H1 (cell line): ENCODE data around the gene ARMC5. TPM values are rescaled to one million over a fixed set of nuclear protein-coding genes. Genes with fewer than 3 reads are reported as not detected.
"Not testable (repeated sequence)": the region's sequence is repeated elsewhere in the genome, so short reads cannot be mapped to it uniquely, and the experiment has no call there.

Experiments
- CTCF ChIA-PET: fragments of 300-600 bp; sonication (Branson Sonifier 250); formaldehyde crosslinking; loops from one replicate; lab custom pipeline; 2021; ENCODE audit not compliant: partially characterized antibody; lab: Charles Lee
- POLR2A ChIA-PET: fragments of 300-600 bp; sonication (Branson Sonifier 250); formaldehyde crosslinking; loops from one replicate; lab custom pipeline; 2021; ENCODE audit warnings: inconsistent platforms; ENCODE audit not compliant: partially characterized antibody; lab: Charles Lee
- DNase-seq, 2 experiments: peaks; one replicate each; pipeline versions ENCODE4 v3.0.0 to v3.0.0-alpha.2; 2010 to 2022; ENCODE audit warnings: low spot score in 2 of 2, low read depth in 1 of 2, mixed read lengths in 1 of 2
- FAIRE-seq: peaks from 2 replicates; lab custom pipeline; 2011; peaks lifted over from hg19 to GRCh38; lab: Jason Lieb, UNC
- H2AFZ ChIP-seq: 2 replicates; pipeline ENCODE4 v1.8.1; 2012; ENCODE audit warnings: low read length, inconsistent platforms
- H2AK5ac ChIP-seq: 2 replicates; pipeline ENCODE4 v1.6.1; 2013; ENCODE audit warnings: low read depth, low read length
- H2BK120ac ChIP-seq: replicated peaks from 2 replicates; pipeline ENCODE3; 2013; ENCODE audit warnings: low read depth, low read length, inconsistent platforms
- H2BK12ac ChIP-seq: 2 replicates; pipeline ENCODE4 v1.6.1; 2013; ENCODE audit warnings: low read depth, low read length
- H2BK15ac ChIP-seq: 2 replicates; pipeline ENCODE4 v1.6.1; 2013; ENCODE audit warnings: low read length
- H2BK20ac ChIP-seq: 2 replicates; pipeline ENCODE4 v1.6.1; 2013; ENCODE audit warnings: low read length
- H2BK5ac ChIP-seq: 2 replicates; pipeline ENCODE4 v1.6.1; 2013; ENCODE audit warnings: low read depth, low read length
- H3K14ac ChIP-seq: 2 replicates; pipeline ENCODE4 v1.6.1; 2013; ENCODE audit warnings: inconsistent platforms; ENCODE audit not compliant: insufficient read length
- H3K18ac ChIP-seq: 2 replicates; pipeline ENCODE4 v1.6.1; 2013; ENCODE audit warnings: low read length; ENCODE audit errors: extremely low read depth
- H3K23ac ChIP-seq: 2 replicates; pipeline ENCODE4 v1.6.1; 2013; ENCODE audit warnings: inconsistent platforms; ENCODE audit not compliant: insufficient read length
- H3K23me2 ChIP-seq: 2 replicates; pipeline ENCODE4 v1.6.1; 2013; ENCODE audit warnings: low read depth, low read length
- H3K27ac ChIP-seq: 2 replicates; pipeline ENCODE4 v1.6.1; 2011; ENCODE audit warnings: low read depth, low read length, inconsistent platforms
- H3K27me3 ChIP-seq, 4 experiments: replicated peaks in 1 of 4; 1 replicate in 1 of 4; 2 replicates in 3 of 4; pipeline versions ENCODE4 v1.6.1 to v1.8.1; 2011 to 2013; ENCODE audit warnings: low read length in 3 of 4, mild to moderate bottlenecking in 3 of 4, inconsistent platforms in 2 of 4, mixed read lengths in 2 of 4, moderate library complexity in 1 of 4; ENCODE audit not compliant: control insufficient read depth in 3 of 4, insufficient read depth in 3 of 4; ENCODE audit errors: extremely low read depth in 1 of 4
- H3K36me3 ChIP-seq, 4 experiments: 2 replicates each; pipeline versions ENCODE4 v1.6.1 to v1.8.1; 2011 to 2013; ENCODE audit warnings: mild to moderate bottlenecking in 4 of 4, low read length in 3 of 4, moderate library complexity in 2 of 4, control low read depth in 1 of 4, inconsistent platforms in 1 of 4; ENCODE audit not compliant: insufficient read depth in 4 of 4, control insufficient read depth in 2 of 4
- H3K4ac ChIP-seq: replicated peaks from 2 replicates; pipeline ENCODE3; 2013; ENCODE audit warnings: low read length, low read depth, mixed read lengths, inconsistent platforms; ENCODE audit not compliant: insufficient read length
- H3K4me1 ChIP-seq, 4 experiments: replicated peaks in 1 of 4; 1 replicate in 1 of 4; 2 replicates in 3 of 4; pipeline versions ENCODE4 v1.6.1 to v1.8.1; 2011 to 2013; ENCODE audit warnings: low read length in 3 of 4, inconsistent platforms in 2 of 4, mixed read lengths in 1 of 4; ENCODE audit not compliant: insufficient read depth in 4 of 4, control insufficient read depth in 3 of 4
- H3K4me2 ChIP-seq, 2 experiments: 2 replicates each; pipeline versions ENCODE4 v1.6.1 to v1.8.1; 2011 to 2013; ENCODE audit warnings: low read depth in 2 of 2, low read length in 2 of 2, control low read depth in 1 of 2, inconsistent platforms in 1 of 2, mild to moderate bottlenecking in 1 of 2; ENCODE audit not compliant: insufficient read depth in 1 of 2
- H3K4me3 ChIP-seq, 4 experiments: fragments of 200-600, 300-600 bp in 1 of 4; sonication (generic), shearing (Covaris generic), sonication (Bioruptor Twin) in 1 of 4; 2 replicates each; pipeline versions ENCODE4 v1.5.1 to v1.8.1; 2011 to 2016; ENCODE audit warnings: low read length in 4 of 4, low read depth in 3 of 4, control low read depth in 2 of 4, inconsistent platforms in 2 of 4, mild to moderate bottlenecking in 2 of 4, mixed read lengths in 1 of 4, moderate library complexity in 1 of 4; ENCODE audit not compliant: insufficient read depth in 2 of 4; ENCODE audit errors: extremely low read depth in 1 of 4
- H3K56ac ChIP-seq: replicated peaks from 2 replicates; pipeline ENCODE3; 2013; ENCODE audit warnings: low read depth, mild to moderate bottlenecking, mixed read lengths, low read length, inconsistent platforms; ENCODE audit not compliant: insufficient read length
- H3K79me1 ChIP-seq: 2 replicates; pipeline ENCODE4 v1.6.1; 2013; ENCODE audit warnings: low read depth, low read length, control low read depth
- H3K79me2 ChIP-seq, 2 experiments: 2 replicates each; pipeline versions ENCODE4 v1.6.1 to v1.8.1; 2012 to 2013; ENCODE audit warnings: low read length in 2 of 2, mild to moderate bottlenecking in 2 of 2, inconsistent platforms in 1 of 2; ENCODE audit not compliant: insufficient read depth in 2 of 2, control insufficient read depth in 1 of 2
- H3K9ac ChIP-seq, 4 experiments: replicated peaks in 1 of 4; 1 replicate in 1 of 4; 2 replicates in 3 of 4; pipeline versions ENCODE4 v1.6.1 to v1.8.1; 2011 to 2013; ENCODE audit warnings: low read depth in 3 of 4, low read length in 3 of 4, control low read depth in 2 of 4, mild to moderate bottlenecking in 2 of 4, moderate library complexity in 2 of 4, inconsistent platforms in 1 of 4; ENCODE audit errors: extremely low read depth in 1 of 4
- H3K9me3 ChIP-seq, 2 experiments: 2 replicates each; pipeline versions ENCODE4 v1.6.1 to v1.8.1; 2012 to 2013; ENCODE audit warnings: mild to moderate bottlenecking in 2 of 2, moderate library complexity in 2 of 2, control low read depth in 1 of 2, inconsistent platforms in 1 of 2, low read depth in 1 of 2, low read length in 1 of 2, mixed read lengths in 1 of 2; ENCODE audit not compliant: insufficient read depth in 2 of 2
- H4K20me1 ChIP-seq, 2 experiments: replicated peaks in 1 of 2; 2 replicates each; pipeline versions ENCODE3 to v1.8.1; 2011 to 2013; ENCODE audit warnings: inconsistent platforms in 2 of 2, low read length in 2 of 2, mild to moderate bottlenecking in 1 of 2; ENCODE audit not compliant: insufficient read depth in 2 of 2, control insufficient read depth in 1 of 2
- H4K5ac ChIP-seq: 2 replicates; pipeline ENCODE4 v1.6.1; 2013; ENCODE audit warnings: low read length, low read depth, mixed read lengths, inconsistent platforms; ENCODE audit not compliant: insufficient read length
- H4K8ac ChIP-seq: 2 replicates; pipeline ENCODE4 v1.8.0; 2013; ENCODE audit warnings: mild to moderate bottlenecking, moderate library complexity, low read length, inconsistent platforms; ENCODE audit not compliant: insufficient read depth; ENCODE audit errors: extremely low read depth
- H4K91ac ChIP-seq: replicated peaks from 2 replicates; pipeline ENCODE3; 2013; ENCODE audit warnings: low read length, mixed read lengths, inconsistent platforms; ENCODE audit not compliant: insufficient read length
- WGBS, 2 experiments: shearing (Covaris generic) in 1 of 2; methylation state at CpG; one replicate each; pipeline versions ENCODE4 v1.1.6 to v1.1.7; 2013 to 2015; ENCODE audit warnings: low lambda C conversion rate in 2 of 2, mixed read lengths in 2 of 2, inconsistent platforms in 1 of 2, low coverage in 1 of 2, missing lambda C conversion rate in 1 of 2; ENCODE audit not compliant: insufficient replicate concordance in 2 of 2, insufficient coverage in 1 of 2, insufficient read length in 1 of 2; ENCODE audit errors: extremely low coverage in 1 of 2, missing lambda C conversion rate in 1 of 2; 5-methylcytosine and 5-hydroxymethylcytosine counted together
- polyA plus RNA-seq, 7 experiments: library from polyadenylated mRNA; depleted of rRNA in 3 of 7; stranded (reverse) in 5 of 7; unstranded in 2 of 7; fragments of >200 nt in 5 of 7; fragments of 200-250 nt in 2 of 7; gene quantifications; 1 replicate in 5 of 7; 2 replicates in 1 of 7; 4 replicates in 1 of 7; pipeline versions ENCODE4 v1.2.1 to v1.2.3, GENCODE V29; 2011 to 2013; ENCODE audit warnings: missing spikeins in 2 of 7, mixed read lengths in 2 of 7
- total RNA-seq: library from RNA; stranded (reverse); fragmentation: NEBNext Ultra II Directional; extraction: Animal tissue kit (Norgen Biotek cat#: 25700); gene quantifications from 2 replicates; pipeline ENCODE4 v1.2.1, GENCODE V29; 2021

Gene ARMC5
- total and polyA plus RNA-seq, 2 of the 8 experiments (the other 6 are each of a cell fraction or from before 2014, with no cell fraction given) = 7.8 to 8.7 TPM

GRCh38 chr16:31445931-31446330, 13.4 kb upstream of the ARMC5 start:
- H3K27me3 ChIP-seq, DNase-seq, H2BK20ac ChIP-seq, H4K8ac ChIP-seq, H3K14ac ChIP-seq, H3K4me2 ChIP-seq, H3K56ac ChIP-seq, H3K79me1 ChIP-seq, H3K36me3 ChIP-seq, H3K23me2 ChIP-seq, H4K20me1 ChIP-seq, H3K27ac ChIP-seq, POLR2A ChIA-PET, H2AK5ac ChIP-seq, H3K23ac ChIP-seq, H3K9ac ChIP-seq, H2BK12ac ChIP-seq, H3K79me2 ChIP-seq, H2AFZ ChIP-seq, H2BK120ac ChIP-seq, H4K5ac ChIP-seq, H3K18ac ChIP-seq, H3K4ac ChIP-seq, H2BK15ac ChIP-seq, FAIRE-seq, H3K9me3 ChIP-seq, H3K4me3 ChIP-seq, H4K91ac ChIP-seq, H2BK5ac ChIP-seq, H3K4me1 ChIP-seq: not testable (repeated sequence)
- CTCF ChIA-PET = interaction anchor here (0.5 to 6.5 kb wide), 5 partner anchors 9 to 57 kb away, joined by 3 to 36 read pairs (median 6); partner anchors contain the start of gene COX6A2
- WGBS, 2 experiments = 96% methylated on average over 6 of the region's 6 CpGs; no CpG with 5 or more reads in 1 of the 2 experiments
